ENCODE results near the gene PLEKHA4. TPM values are rescaled to one million over a fixed set of nuclear protein-coding genes. Genes with fewer than 3 reads are reported as not detected.
"Not testable (repeated sequence)": the region's sequence is repeated elsewhere in the genome, so short reads cannot be mapped to it uniquely, and the experiment has no call there.

Gene PLEKHA4
- total and polyA plus RNA-seq, 2 donors (not counting 1 experiment from before 2014, with no cell fraction given), result 4.3 to 6.2 TPM

- no peak overlapping the region for H3K4me3 Mint-ChIP-seq
- no peak overlapping the region for H3K9ac ChIP-seq (ENCODE audit: low read length)
- no peaks in the 10 kb centered on the region for H3K27me3 Mint-ChIP-seq
- no peaks in the 10 kb centered on the region for H4K20me1 ChIP-seq (ENCODE audit: control insufficient read depth, insufficient read depth, low read length, poor library complexity, severe bottlenecking)
- no peak overlapping the region for H3K27ac ChIP-seq (ENCODE audit: low read length in 2 of 2)
- H3K9me3 ChIP-seq (ENCODE audit: control extremely low read depth in 1 of 3, control insufficient read depth in 2 of 3, insufficient read depth in 1 of 3, low read length in 2 of 3), result no peaks in the 10 kb centered on the region
- H3K9me3 Mint-ChIP-seq (ENCODE audit: insufficient read depth), result no peaks in the 10 kb centered on the region
- WGBS (ENCODE audit: insufficient coverage), result 94% methylated on average over 2 of the region's 4 CpGs
- intact Hi-C loops (cut with micrococcal nuclease), result no loop called here
- H3K4me1 ChIP-seq (ENCODE audit: control insufficient read depth in 2 of 2, insufficient read depth in 2 of 2, low read length in 2 of 2), result no peaks in the 10 kb centered on the region
- no peaks in the 10 kb centered on the region for H3K36me3 ChIP-seq (replicated peaks in 1 of 2; ENCODE audit: control extremely low read depth in 1 of 2, control insufficient read depth in 1 of 2, extremely low read depth in 1 of 2, insufficient read depth in 2 of 2, low read length in 1 of 2)
- DNase-seq (no peak), ATAC-seq (ENCODE audit: low read depth) (no peak)
- CTCF ChIA-PET, result interaction anchor here (0.6 to 7.9 kb wide), 3 partner anchors 9 to 662 kb away, joined by 3 to 65 read pairs (median 3); no protein-coding TSS in a partner anchor
- H3K27ac Mint-ChIP-seq, result no peak overlapping the region
- H3K4me2 ChIP-seq (replicated peaks; ENCODE audit: low read depth, low read length, poor library complexity, severe bottlenecking), result no peak overlapping the region
- H3K27me3 ChIP-seq (replicated peaks in 1 of 4; ENCODE audit: control extremely low read depth in 1 of 4, control insufficient read depth in 3 of 4, insufficient read depth in 4 of 4, low read length in 3 of 4), result no peaks in the 10 kb centered on the region
- no peak overlapping the region for H2AFZ ChIP-seq (ENCODE audit: insufficient read depth, low read depth, low read length, poor library complexity, severe bottlenecking)
- no peak overlapping the region for H3K4me3 ChIP-seq (ENCODE audit: control extremely low read depth in 1 of 5, extremely low read depth in 1 of 5, insufficient read depth in 1 of 5, low read depth in 2 of 5, low read length in 4 of 5)
- no peaks in the 10 kb centered on the region for H3K79me2 ChIP-seq (ENCODE audit: control insufficient read depth, insufficient read depth, low read length)
- H3K4me1 Mint-ChIP-seq, result no peaks in the 10 kb centered on the region
- POLR2A ChIA-PET, result no interaction called here
- TF ChIP-seq, protein P1, sequence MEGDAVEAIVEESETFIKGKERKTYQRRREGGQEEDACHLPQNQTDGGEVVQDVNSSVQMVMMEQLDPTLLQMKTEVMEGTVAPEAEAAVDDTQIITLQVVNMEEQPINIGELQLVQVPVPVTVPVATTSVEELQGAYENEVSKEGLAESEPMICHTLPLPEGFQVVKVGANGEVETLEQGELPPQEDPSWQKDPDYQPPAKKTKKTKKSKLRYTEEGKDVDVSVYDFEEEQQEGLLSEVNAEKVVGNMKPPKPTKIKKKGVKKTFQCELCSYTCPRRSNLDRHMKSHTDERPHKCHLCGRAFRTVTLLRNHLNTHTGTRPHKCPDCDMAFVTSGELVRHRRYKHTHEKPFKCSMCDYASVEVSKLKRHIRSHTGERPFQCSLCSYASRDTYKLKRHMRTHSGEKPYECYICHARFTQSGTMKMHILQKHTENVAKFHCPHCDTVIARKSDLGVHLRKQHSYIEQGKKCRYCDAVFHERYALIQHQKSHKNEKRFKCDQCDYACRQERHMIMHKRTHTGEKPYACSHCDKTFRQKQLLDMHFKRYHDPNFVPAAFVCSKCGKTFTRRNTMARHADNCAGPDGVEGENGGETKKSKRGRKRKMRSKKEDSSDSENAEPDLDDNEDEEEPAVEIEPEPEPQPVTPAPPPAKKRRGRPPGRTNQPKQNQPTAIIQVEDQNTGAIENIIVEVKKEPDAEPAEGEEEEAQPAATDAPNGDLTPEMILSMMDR (IDR thresholded peaks at IDR 0.05), result no peak
- no peak for TF ChIP-seq EZH2 (IDR thresholded peaks at IDR 0.05; ENCODE audit: borderline replicate concordance, insufficient read depth, low read depth, low read length, poor library complexity, severe bottlenecking)
These were observed 16.1 kb downstream of the PLEKHA4 start for GRCh38 chr19:48852292-48852691.

GRCh38 chr19:48846659-48847058 lies 21.8 kb downstream of the PLEKHA4 start:
- H3K4me1 ChIP-seq (ENCODE audit: control insufficient read depth in 2 of 2, insufficient read depth in 2 of 2, low read length in 2 of 2); H3K4me3 Mint-ChIP-seq; H3K36me3 ChIP-seq (replicated peaks in 1 of 2; ENCODE audit: control extremely low read depth in 1 of 2, control insufficient read depth in 1 of 2, extremely low read depth in 1 of 2, insufficient read depth in 2 of 2, low read length in 1 of 2); H3K79me2 ChIP-seq (ENCODE audit: control insufficient read depth, insufficient read depth, low read length); H3K27me3 Mint-ChIP-seq; H3K27ac ChIP-seq (ENCODE audit: low read length in 2 of 2); H3K4me2 ChIP-seq (replicated peaks; ENCODE audit: low read depth, low read length, poor library complexity, severe bottlenecking); H4K20me1 ChIP-seq (ENCODE audit: control insufficient read depth, insufficient read depth, low read length, poor library complexity, severe bottlenecking); H3K27ac Mint-ChIP-seq; H3K4me3 ChIP-seq (ENCODE audit: control extremely low read depth in 1 of 5, extremely low read depth in 1 of 5, insufficient read depth in 1 of 5, low read depth in 2 of 5, low read length in 4 of 5); DNase-seq; H2AFZ ChIP-seq (ENCODE audit: insufficient read depth, low read depth, low read length, poor library complexity, severe bottlenecking); intact Hi-C loops (cut with micrococcal nuclease); H3K27me3 ChIP-seq (replicated peaks in 1 of 4; ENCODE audit: control extremely low read depth in 1 of 4, control insufficient read depth in 3 of 4, insufficient read depth in 4 of 4, low read length in 3 of 4); ATAC-seq (ENCODE audit: low read depth); H3K9me3 ChIP-seq (ENCODE audit: control extremely low read depth in 1 of 3, control insufficient read depth in 2 of 3, insufficient read depth in 1 of 3, low read length in 2 of 3); H3K9me3 Mint-ChIP-seq (ENCODE audit: insufficient read depth); H3K9ac ChIP-seq (ENCODE audit: low read length); H3K4me1 Mint-ChIP-seq: not testable (repeated sequence)
- ChIA-PET POLR2A (interaction anchor here (0.6 kb wide), 2 partner anchors 111 to 115 kb away, joined by 4 to 12 read pairs; no protein-coding TSS in a partner anchor), CTCF (interaction anchor here (0.6 to 12.9 kb wide), 4 partner anchors 9 to 124 kb away, joined by 3 to 553 read pairs (median 36); no protein-coding TSS in a partner anchor)
- WGBS (ENCODE audit: insufficient coverage), result 90% methylated on average over 2 of the region's 3 CpGs
